Astrocyte (in vitro differentiated cells and primary cell): Measurements from ENCODE around the gene GJD3. TPM values are rescaled to one million over a fixed set of nuclear protein-coding genes. Genes with fewer than 3 reads are reported as not detected.

Source experiments
- DNase-seq: peaks from one replicate; pipeline ENCODE4 v3.0.0-alpha.2; 2010; ENCODE audit warnings: low read depth
- FAIRE-seq: peaks from 2 replicates; lab custom pipeline; 2011; peaks lifted over from hg19 to GRCh38; lab: Jason Lieb, UNC
- H2AFZ ChIP-seq: 2 replicates; pipeline ENCODE4 v1.6.0; 2012; ENCODE audit warnings: low read depth, low read length, inconsistent platforms
- H3K27ac ChIP-seq: 2 replicates; pipeline ENCODE4 v1.5.1; 2011; ENCODE audit warnings: low read depth, low read length, inconsistent platforms
- H3K27me3 ChIP-seq: 2 replicates; pipeline ENCODE4 v1.6.0; 2011; ENCODE audit warnings: low read length, inconsistent platforms; ENCODE audit not compliant: insufficient read depth
- H3K36me3 ChIP-seq: 2 replicates; pipeline ENCODE4 v1.5.1; 2011; ENCODE audit warnings: low read length, inconsistent platforms; ENCODE audit not compliant: insufficient read depth
- H3K4me1 ChIP-seq: 2 replicates; pipeline ENCODE4 v1.5.1; 2011; ENCODE audit warnings: low read length, inconsistent platforms; ENCODE audit not compliant: insufficient read depth
- H3K4me2 ChIP-seq: 2 replicates; pipeline ENCODE4 v1.6.0; 2012; ENCODE audit warnings: low read length, inconsistent platforms
- H3K4me3 ChIP-seq: 2 replicates; pipeline ENCODE4 v1.5.1; 2011; ENCODE audit warnings: low read depth, mild to moderate bottlenecking, low read length, inconsistent platforms; ENCODE audit not compliant: insufficient read depth
- H3K79me2 ChIP-seq: 2 replicates; pipeline ENCODE4 v1.6.0; 2012; ENCODE audit warnings: mild to moderate bottlenecking, low read length, inconsistent platforms; ENCODE audit not compliant: insufficient read depth
- H3K9ac ChIP-seq: 2 replicates; pipeline ENCODE4 v1.6.0; 2012; ENCODE audit warnings: mild to moderate bottlenecking, low read length, inconsistent platforms
- H3K9me3 ChIP-seq: 2 replicates; pipeline ENCODE4 v1.5.1; 2012; ENCODE audit warnings: low read depth, mild to moderate bottlenecking, low read length, inconsistent platforms; ENCODE audit not compliant: insufficient read depth
- H4K20me1 ChIP-seq: 2 replicates; pipeline ENCODE4 v1.6.0; 2012; ENCODE audit warnings: low read length, inconsistent platforms; ENCODE audit not compliant: insufficient read depth
- H3K27ac Mint-ChIP-seq: one replicate; pipeline ENCODE4 v1.8.0; 2021; ENCODE audit warnings: mild to moderate bottlenecking, mixed read lengths; ENCODE audit not compliant: unreplicated experiment
- H3K27me3 Mint-ChIP-seq: one replicate; pipeline ENCODE4 v1.8.0; 2021; ENCODE audit warnings: low read depth, mixed read lengths; ENCODE audit not compliant: unreplicated experiment
- H3K36me3 Mint-ChIP-seq: one replicate; pipeline ENCODE4 v1.8.0; 2021; ENCODE audit warnings: low read depth, mixed read lengths; ENCODE audit not compliant: unreplicated experiment
- H3K4me1 Mint-ChIP-seq: one replicate; pipeline ENCODE4 v1.8.0; 2021; ENCODE audit warnings: low read depth, mixed read lengths; ENCODE audit not compliant: unreplicated experiment
- H3K4me3 Mint-ChIP-seq: one replicate; pipeline ENCODE4 v1.8.0; 2021; ENCODE audit warnings: mild to moderate bottlenecking, moderate library complexity, mixed read lengths; ENCODE audit not compliant: unreplicated experiment
- H3K9me3 Mint-ChIP-seq: one replicate; pipeline ENCODE4 v1.8.0; 2021; ENCODE audit warnings: mild to moderate bottlenecking, mixed read lengths; ENCODE audit not compliant: unreplicated experiment
- CTCF ChIP-seq: IDR thresholded peaks from 2 replicates; pipeline ENCODE4 v1.5.1; 2011; ENCODE audit warnings: low read depth, mild to moderate bottlenecking, inconsistent platforms, low read length, moderate library complexity; ENCODE audit not compliant: insufficient read depth
- EZH2 ChIP-seq: IDR thresholded peaks from 2 replicates; pipeline ENCODE4 v1.6.1; 2012; ENCODE audit warnings: mild to moderate bottlenecking, low read length, inconsistent platforms; ENCODE audit not compliant: insufficient read depth
- total RNA-seq: library from RNA; stranded (reverse); gene quantifications from 2 replicates; pipeline ENCODE4 v1.2.1, GENCODE V29; 2021

The GJD3 gene
- total RNA-seq, 1 donor from 2014 or later: 0.43 TPM

GRCh38 chr17:40321961-40322357, 42.6 kb downstream of the GJD3 start:
- Mint-ChIP-seq H3K9me3 (no peaks in the 10 kb centered on the region), H3K4me1 (peaks cover 59% of the 10 kb centered on the region), H3K4me3 (no peak overlapping the region), H3K36me3 (no peaks in the 10 kb centered on the region), H3K27ac (peak overlapping the region; percentile 96), H3K27me3 (no peaks in the 10 kb centered on the region)
- Histone ChIP-seq H3K4me1 (peaks cover 68% of the 10 kb centered on the region), H3K79me2 (peaks cover 86% of the 10 kb centered on the region), H3K9ac (peak overlapping the region; percentile 77), H2AFZ (peak overlapping the region; percentile 43), H3K4me2 (peak overlapping the region; percentile 96), H3K4me3 (peak overlapping the region; percentile 37), H3K36me3 (no peaks in the 10 kb centered on the region), H3K27me3 (no peaks in the 10 kb centered on the region), H3K27ac (peak overlapping the region; percentile 90), H4K20me1 (peaks cover 54% of the 10 kb centered on the region), H3K9me3 (no peaks in the 10 kb centered on the region)
- DNase-seq (no peak), FAIRE-seq (no peak)
- TF ChIP-seq EZH2 (no peak), CTCF (no peak)

GRCh38 chr17:40321524-40321929, 43.0 kb downstream of the GJD3 start:
- H3K27me3 ChIP-seq: no peaks in the 10 kb centered on the region
- Mint-ChIP-seq H3K27me3 (no peaks in the 10 kb centered on the region), H3K4me1 (peaks cover 58% of the 10 kb centered on the region), H3K36me3 (no peaks in the 10 kb centered on the region), H3K9me3 (no peaks in the 10 kb centered on the region), H3K27ac (peak overlapping the region; percentile 53), H3K4me3 (no peak overlapping the region)
- H3K4me1 ChIP-seq: peaks cover 72% of the 10 kb centered on the region
- peak overlapping the region; percentile 96 for H3K4me2 ChIP-seq
- FAIRE-seq (no peak), DNase-seq (no peak)
- peaks cover 82% of the 10 kb centered on the region for H3K79me2 ChIP-seq
- no peaks in the 10 kb centered on the region for H3K36me3 ChIP-seq
- H4K20me1 ChIP-seq: peaks cover 49% of the 10 kb centered on the region
- no peak overlapping the region for H3K4me3 ChIP-seq
- no peaks in the 10 kb centered on the region for H3K9me3 ChIP-seq
- TF ChIP-seq EZH2: no peak
- TF ChIP-seq CTCF: no peak
- peak overlapping the region; percentile 77 for H3K9ac ChIP-seq
- H3K27ac ChIP-seq: peak overlapping the region; percentile 90
- no peak overlapping the region for H2AFZ ChIP-seq

- H3K27me3 Mint-ChIP-seq: no peaks in the 10 kb centered on the region
- Histone ChIP-seq H3K36me3 (no peaks in the 10 kb centered on the region), H3K9ac (peak overlapping the region; percentile 12), H3K4me3 (no peak overlapping the region), H3K4me2 (peak overlapping the region; percentile 96), H2AFZ (no peak overlapping the region), H3K27me3 (no peaks in the 10 kb centered on the region), H3K79me2 (peaks cover 76% of the 10 kb centered on the region), H3K27ac (no peak overlapping the region), H4K20me1 (peaks cover 43% of the 10 kb centered on the region), H3K4me1 (peaks cover 78% of the 10 kb centered on the region), H3K9me3 (no peaks in the 10 kb centered on the region)
- peaks cover 58% of the 10 kb centered on the region for H3K4me1 Mint-ChIP-seq
- no peak for DNase-seq
- TF ChIP-seq CTCF (no peak), EZH2 (no peak)
- H3K4me3 Mint-ChIP-seq: peak overlapping the region; percentile 80
- no peak for FAIRE-seq
- H3K36me3 Mint-ChIP-seq: no peaks in the 10 kb centered on the region
- H3K27ac Mint-ChIP-seq: no peak overlapping the region
- H3K9me3 Mint-ChIP-seq: no peaks in the 10 kb centered on the region
These were observed 43.6 kb downstream of the GJD3 start for GRCh38 chr17:40320756-40321523.
